OCI-LY7 (cell line): ENCODE data around the gene KRTAP19-1. TPM values are rescaled to one million over a fixed set of nuclear protein-coding genes. Genes with fewer than 3 reads are reported as not detected.
A peak's percentile ranks its signal among the peaks of the same experiment; 100 is the strongest.
"Not testable (repeated sequence)": the region's sequence is repeated elsewhere in the genome, so short reads cannot be mapped to it uniquely, and the experiment has no call there.

Source experiments
- BruUV-seq: library from RNA; stranded (reverse); fragments of 400-500 nt; replicated peaks from 2 replicates; lab custom pipeline; 2021; lab: Mats Ljungman, UMichigan
- CTCF ChIA-PET: fragments of 300-600 bp; sonication (Branson Sonifier 250); formaldehyde crosslinking; loops from one replicate; lab custom pipeline; 2022; ENCODE audit warnings: antibody characterized with exemption; ENCODE audit not compliant: unreplicated experiment; lab: Charles Lee
- POLR2A ChIA-PET: fragments of 300-600 bp; sonication (Branson Sonifier 250); formaldehyde crosslinking; loops from one replicate; lab custom pipeline; 2022; ENCODE audit warnings: antibody characterized with exemption; lab: Charles Lee
- DNase-seq: peaks from one replicate; pipeline ENCODE4 v3.0.0-alpha.2; 2015; ENCODE audit warnings: low spot score
- H2AFZ ChIP-seq: fragments of 200-600 bp; sonication (generic), shearing (Covaris generic); 2 replicates; pipeline ENCODE4 v1.6.1; 2014; ENCODE audit warnings: mild to moderate bottlenecking, antibody characterized with exemption, low read length, moderate library complexity
- H3K27ac ChIP-seq: fragments of 200-600 bp; sonication (generic); 2 replicates; pipeline ENCODE4 v1.5.1; 2014; ENCODE audit warnings: mixed run types, low read depth, mild to moderate bottlenecking, moderate library complexity, low read length, inconsistent platforms; ENCODE audit not compliant: poor library complexity, severe bottlenecking
- H3K36me3 ChIP-seq: fragments of 200-600 bp; sonication (generic); 2 replicates; pipeline ENCODE4 v1.6.1; 2014; ENCODE audit warnings: mild to moderate bottlenecking, antibody characterized with exemption, low read length, moderate library complexity, mixed read lengths; ENCODE audit not compliant: insufficient read depth
- H3K4me1 ChIP-seq: fragments of 200-600 bp; sonication (generic); 2 replicates; pipeline ENCODE4 v1.5.1; 2014; ENCODE audit warnings: mild to moderate bottlenecking, low read length; ENCODE audit not compliant: insufficient read depth, poor library complexity, severe bottlenecking
- H3K4me2 ChIP-seq: fragments of 200-600 bp; sonication (generic); 2 replicates; pipeline ENCODE4 v1.6.1; 2014; ENCODE audit warnings: mild to moderate bottlenecking, low read length
- H3K4me3 ChIP-seq: fragments of 200-600 bp; sonication (generic); 2 replicates; pipeline ENCODE4 v1.5.1; 2014; ENCODE audit warnings: mild to moderate bottlenecking, low read depth, low read length; ENCODE audit not compliant: poor library complexity, severe bottlenecking
- H3K79me2 ChIP-seq: fragments of 200-600 bp; sonication (generic); 2 replicates; pipeline ENCODE4 v1.6.1; 2016; ENCODE audit warnings: low read depth, mild to moderate bottlenecking, low read length, moderate library complexity, mixed read lengths; ENCODE audit not compliant: insufficient read depth
- H3K9me2 ChIP-seq: fragments of 200-600 bp; sonication (generic); 2 replicates; pipeline ENCODE4 v1.6.1; 2016; ENCODE audit warnings: mild to moderate bottlenecking, low read length, mixed read lengths; ENCODE audit not compliant: insufficient read depth
- H3K9me3 ChIP-seq: fragments of 200-600 bp; sonication (generic); 2 replicates; pipeline ENCODE4 v1.6.1; 2014; ENCODE audit warnings: mild to moderate bottlenecking, mixed run types, low read length, mixed read lengths
- H4K20me1 ChIP-seq: fragments of 200-600 bp; sonication (generic); 2 replicates; pipeline ENCODE4 v1.6.1; 2014; ENCODE audit warnings: mild to moderate bottlenecking, antibody characterized with exemption, low read length, moderate library complexity, mixed read lengths; ENCODE audit not compliant: insufficient read depth
- CTCF ChIP-seq: fragments of 200-600 bp; sonication (generic); conservative IDR thresholded peaks from 2 replicates; pipeline ENCODE4 v1.5.1; 2014; ENCODE audit warnings: mild to moderate bottlenecking, antibody characterized with exemption, low read length, moderate library complexity, mixed read lengths
- EZH2phosphoT487 ChIP-seq: fragments of 200-600 bp; sonication (generic); IDR thresholded peaks from 2 replicates; pipeline ENCODE4 v1.6.1; 2018; ENCODE audit warnings: low read depth, borderline replicate concordance, mild to moderate bottlenecking, mixed run types, antibody characterized with exemption, low read length, moderate library complexity, mixed read lengths
- intact Hi-C: fragments of 100-400 bp; cut with micrococcal nuclease; formaldehyde crosslinking; loops from one replicate; pipeline ENCODE4 v1.10.0; 2022; ENCODE audit not compliant: unreplicated experiment
- total RNA-seq, 2 experiments: library from RNA; depleted of rRNA in 1 of 2; stranded (reverse); fragments of >200 nt in 1 of 2; shearing (Covaris generic) in 1 of 2; gene quantifications; 2 replicates each; pipeline ENCODE4 v1.2.3, GENCODE V29; 2014 to 2022

KRTAP19-1 gene
- total RNA-seq, 2 experiments from 2014 or later, result not detected

DNA sequence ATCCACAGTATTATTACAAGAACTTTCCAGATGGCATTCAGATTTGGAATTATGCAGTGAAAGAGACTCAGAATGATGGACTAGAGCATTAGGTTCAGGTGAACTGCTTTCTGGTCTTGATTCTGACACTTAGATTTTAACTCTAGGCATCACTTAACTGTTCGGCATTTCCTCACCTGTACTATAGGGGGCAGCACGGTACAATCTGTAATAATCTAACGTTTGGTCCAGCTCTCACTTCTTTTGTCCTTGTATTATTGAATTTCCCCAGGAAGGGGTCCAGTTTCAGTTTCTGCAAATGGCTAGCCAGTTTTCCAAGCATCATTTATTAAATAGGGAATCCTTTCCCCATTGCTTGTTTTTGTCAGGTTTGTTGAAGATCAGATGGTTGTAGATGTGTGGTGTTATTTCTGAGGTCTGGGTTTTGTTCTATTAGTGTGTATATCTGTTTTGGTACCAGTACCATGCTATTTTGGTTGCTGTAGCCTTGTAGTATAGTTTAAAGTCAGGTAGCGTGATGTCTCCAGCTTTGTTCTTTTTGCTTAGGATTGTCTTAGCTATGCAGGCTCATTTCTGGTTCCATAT lies 25.5 kb upstream of the KRTAP19-1 start:
- H3K79me2 ChIP-seq, CTCF ChIA-PET, H3K4me1 ChIP-seq, H4K20me1 ChIP-seq, H2AFZ ChIP-seq, H3K4me3 ChIP-seq, H3K4me2 ChIP-seq, H3K27ac ChIP-seq, H3K9me3 ChIP-seq, BruUV-seq, H3K36me3 ChIP-seq, intact Hi-C loops, H3K9me2 ChIP-seq: not testable (repeated sequence)
- TF ChIP-seq CTCF, result peak; percentile 72
- POLR2A ChIA-PET, result interaction anchor here (0.6 kb wide), 1 partner anchor 163 kb away, joined by 3 read pairs; no protein-coding TSS in a partner anchor
- DNase-seq, result peak; percentile 2

DNA sequence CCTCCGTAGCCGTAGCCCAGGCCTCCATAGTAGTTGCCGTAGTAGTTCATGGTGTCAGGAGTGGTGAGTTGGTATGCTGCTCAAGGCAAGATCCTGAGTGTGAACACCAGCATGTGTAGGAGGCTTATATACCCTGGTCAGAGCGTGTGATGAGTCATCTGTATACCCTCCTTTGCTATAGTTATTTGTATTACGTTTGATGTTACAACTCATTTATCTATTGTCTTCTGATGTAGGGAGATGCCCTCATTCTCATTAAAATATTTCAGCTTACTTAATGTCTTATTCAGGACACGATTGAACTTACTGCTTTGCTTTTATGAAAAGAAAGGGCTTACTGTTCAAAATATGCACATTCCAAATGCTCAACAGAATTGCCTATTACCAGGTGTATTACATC lies 21.9 kb upstream of the KRTAP19-1 start, which contains the start of gene KRTAP19-5:
Gene KRTAP19-5, minus strand, starts transcription at position 101 of the 400 bp plus-strand sequence. Its CDS starts 51 bp downstream, at position 50.
- no TSS peak for BruUV-seq
- POLR2A ChIA-PET, result no interaction called here
- no peaks in the 10 kb centered on the region for H3K9me2 ChIP-seq
- TF ChIP-seq EZH2phosphoT487 (no peak), CTCF (no peak)
- no peaks in the 10 kb centered on the region for H4K20me1 ChIP-seq
- H3K36me3 ChIP-seq, result no peaks in the 10 kb centered on the region
- no peak within 1 kb of the TSS for H3K4me2 ChIP-seq
- intact Hi-C loops, result no loop called here
- no peak within 1 kb of the TSS for H2AFZ ChIP-seq
- H3K4me3 ChIP-seq, result no peak within 1 kb of the TSS
- H3K9me3 ChIP-seq, result no peaks in the 10 kb centered on the region
- H3K79me2 ChIP-seq, result no peaks in the 10 kb centered on the region
- DNase-seq, result no peak
- no peak within 1 kb of the TSS for H3K27ac ChIP-seq
- no peaks in the 10 kb centered on the region for H3K4me1 ChIP-seq
- CTCF ChIA-PET, result no interaction called here

DNA sequence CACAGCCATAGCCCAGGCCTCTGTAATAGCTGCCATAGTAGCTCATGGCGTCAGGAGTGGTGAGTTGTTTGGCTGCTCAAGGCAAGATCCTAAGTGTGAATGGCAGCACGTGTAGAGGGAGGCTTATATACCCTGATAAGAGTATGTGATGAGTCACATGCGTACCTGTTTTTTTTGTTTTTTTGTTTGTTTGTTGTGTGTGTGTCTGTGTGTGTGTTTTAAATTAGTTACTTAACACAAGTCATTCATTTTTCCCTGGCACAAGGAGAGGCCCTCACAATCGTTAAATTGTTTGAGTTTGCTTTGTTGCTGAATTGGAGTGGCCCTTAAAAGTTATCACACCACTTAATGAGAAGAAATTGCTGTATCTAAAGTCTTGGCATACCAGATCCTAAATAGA lies 16.9 kb upstream of the KRTAP19-1 start, which contains the start of gene KRTAP19-4:
Gene KRTAP19-4, minus strand, starts transcription at position 101 of the 400 bp plus-strand sequence. Its CDS starts 55 bp downstream, at position 46.
- no TSS peak for BruUV-seq
- Histone ChIP-seq H3K4me1 (no peaks in the 10 kb centered on the region), H3K4me2 (no peak within 1 kb of the TSS), H3K9me3 (0 out of 2 replicates have a peak, but pooled peaks cover 4% of the 10 kb centered on the region), H3K9me2 (no peaks in the 10 kb centered on the region), H3K79me2 (no peaks in the 10 kb centered on the region), H3K36me3 (no peaks in the 10 kb centered on the region), H2AFZ (no peak within 1 kb of the TSS), H3K4me3 (no peak within 1 kb of the TSS), H4K20me1 (no peaks in the 10 kb centered on the region), H3K27ac (no peak within 1 kb of the TSS)
- CTCF ChIA-PET, result no interaction called here
- TF ChIP-seq EZH2phosphoT487 (no peak), CTCF (no peak)
- POLR2A ChIA-PET, result no interaction called here
- DNase-seq, result no peak
- intact Hi-C loops, result no loop called here
